Left colon (tissue), 2 donors: Measurements from ENCODE around the gene TBC1D22B. TPM values are rescaled to one million over a fixed set of nuclear protein-coding genes. Genes with fewer than 3 reads are reported as not detected.

Experiments
- ATAC-seq: fragments of 200-7000 bp; cut with Tn5 transposase; one replicate; pipeline ENCODE4 v1.9.1; 2020; ENCODE audit warnings: mild to moderate bottlenecking, moderate library complexity
- DNase-seq, 2 donors: peaks; one replicate each; pipeline ENCODE4 v3.0.0-alpha.2; 2020
- intact Hi-C, 2 donors: fragments of 100-400 bp; cut with DNase I in 1 of 2; cut with micrococcal nuclease in 1 of 2; formaldehyde crosslinking; loops; one replicate each; pipeline versions ENCODE4 v1.11.2 to v1.14.0; 2022; cut with DNase I, micrococcal nuclease
- long read RNA-seq: library from polyadenylated mRNA; unstranded; transcript quantifications from one replicate; pipeline ENCODE4 v2.0.0, GENCODE V29; 2021
- total RNA-seq, 2 donors: library from RNA; stranded (reverse); fragmentation: NEBNext Ultra II Directional; extraction: Animal tissue kit (Norgen Biotek cat#: 25700); gene quantifications; one replicate each; pipeline ENCODE4 v1.2.1, GENCODE V29; 2021
- donor health status: DM: no; HTN: no; CAD: no.
- donor health status: DM: yes; HTN: yes; CAD: no.

The TBC1D22B gene, protein sequence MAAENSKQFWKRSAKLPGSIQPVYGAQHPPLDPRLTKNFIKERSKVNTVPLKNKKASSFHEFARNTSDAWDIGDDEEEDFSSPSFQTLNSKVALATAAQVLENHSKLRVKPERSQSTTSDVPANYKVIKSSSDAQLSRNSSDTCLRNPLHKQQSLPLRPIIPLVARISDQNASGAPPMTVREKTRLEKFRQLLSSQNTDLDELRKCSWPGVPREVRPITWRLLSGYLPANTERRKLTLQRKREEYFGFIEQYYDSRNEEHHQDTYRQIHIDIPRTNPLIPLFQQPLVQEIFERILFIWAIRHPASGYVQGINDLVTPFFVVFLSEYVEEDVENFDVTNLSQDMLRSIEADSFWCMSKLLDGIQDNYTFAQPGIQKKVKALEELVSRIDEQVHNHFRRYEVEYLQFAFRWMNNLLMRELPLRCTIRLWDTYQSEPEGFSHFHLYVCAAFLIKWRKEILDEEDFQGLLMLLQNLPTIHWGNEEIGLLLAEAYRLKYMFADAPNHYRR
- 10 to 100 TPM; 13.4 TPM for total RNA-seq
- long read RNA-seq, partial matches to known transcripts = 0 of 8 reads
- long read RNA-seq, other reads (novel, unspliced or antisense) = 5 of 8 reads

- peak; percentile 97 to 98 for DNase-seq
- intact Hi-C loops = no loop called here
- peak; percentile 95 for ATAC-seq
Measured at GRCh38 chr6:37257634-37258404, at the start of gene TBC1D22B, which contains the start of gene TMEM217. TBC1D22B (plus strand) TSS chr6:37257772; CDS start chr6:37257918, 146 bp downstream. TMEM217 (minus strand) TSS chr6:37258144; CDS start chr6:37219030, 39,114 bp downstream.

- DNase-seq (peak; percentile 87 to 89), ATAC-seq (peak; percentile 70)
- intact Hi-C loops = loop anchor here in 1 of 2 donors (10.0 kb wide), 2 partner anchors 183 to 443 kb away; no protein-coding TSS in a partner anchor
Measured at GRCh38 chr6:37207903-37208456, 49.6 kb upstream of the TBC1D22B start.

- ATAC-seq (no peak), DNase-seq (no peak)
- intact Hi-C loops = loop anchor here in 1 of 2 donors (10.0 kb wide), 2 partner anchors 184 to 444 kb away; no protein-coding TSS in a partner anchor
Measured at GRCh38 chr6:37208793-37209192, 48.8 kb upstream of the TBC1D22B start.

- ATAC-seq (no peak), DNase-seq (no peak)
- intact Hi-C loops = loop anchor here (10.0 kb wide), 2 partner anchors 185 to 445 kb away; no protein-coding TSS in a partner anchor
Measured at GRCh38 chr6:37209461-37210205, 47.9 kb upstream of the TBC1D22B start.

GRCh38 chr6:37210313-37210968 lies 47.1 kb upstream of the TBC1D22B start:
- ATAC-seq = peak; percentile 78
- intact Hi-C loops = loop anchor here in 1 of 2 donors (10.0 kb wide), 1 partner anchor 186 kb away; no protein-coding TSS in a partner anchor

DNA sequence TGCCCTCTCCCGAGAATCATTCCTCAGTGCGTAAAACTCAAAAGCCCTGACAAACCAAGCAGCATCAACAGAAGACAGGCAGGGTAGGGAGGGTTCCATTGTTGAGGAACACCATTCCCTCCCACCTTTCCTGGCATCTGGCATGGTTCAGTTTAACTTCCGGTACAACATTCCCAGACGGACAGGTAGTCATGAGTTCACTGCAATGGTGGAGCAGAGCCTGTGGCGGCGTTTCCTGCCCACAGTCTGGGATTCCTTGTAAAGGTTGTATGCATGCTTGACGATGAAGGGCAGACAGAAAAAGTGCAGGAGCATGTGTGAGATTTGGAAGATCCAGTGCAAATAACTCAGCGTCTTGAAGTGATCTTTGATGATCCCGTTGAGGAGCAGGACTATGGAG lies 45.3 kb upstream of the TBC1D22B start:
- intact Hi-C loops = loop anchor here in 1 of 2 donors (10.0 kb wide), 1 partner anchor 187 kb away; no protein-coding TSS in a partner anchor
- no peak for ATAC-seq
- DNase-seq = no peak

More at GRCh38 chr6:37210313-37210968, 47.1 kb upstream of the TBC1D22B start:
- peak; percentile 68 to 80 for DNase-seq

- no peak for DNase-seq
Measured at GRCh38 chr6:37218061-37218460, 39.5 kb upstream of the TBC1D22B start.

GRCh38 chr6:37218511-37218910 lies 39.1 kb upstream of the TBC1D22B start:
- no peak for ATAC-seq
- DNase-seq = no peak
- intact Hi-C loops = loop anchor here in 1 of 2 donors (10.0 kb wide), 1 partner anchor 194 kb away; no protein-coding TSS in a partner anchor

More at GRCh38 chr6:37218061-37218460, 39.5 kb upstream of the TBC1D22B start:
- ATAC-seq = no peak
- intact Hi-C loops = loop anchor here in 1 of 2 donors (10.0 kb wide), 1 partner anchor 193 kb away; no protein-coding TSS in a partner anchor

- ATAC-seq (no peak), DNase-seq (no peak)
- intact Hi-C loops = no loop called here
Measured at GRCh38 chr6:37221585-37222124, 35.9 kb upstream of the TBC1D22B start.

DNA sequence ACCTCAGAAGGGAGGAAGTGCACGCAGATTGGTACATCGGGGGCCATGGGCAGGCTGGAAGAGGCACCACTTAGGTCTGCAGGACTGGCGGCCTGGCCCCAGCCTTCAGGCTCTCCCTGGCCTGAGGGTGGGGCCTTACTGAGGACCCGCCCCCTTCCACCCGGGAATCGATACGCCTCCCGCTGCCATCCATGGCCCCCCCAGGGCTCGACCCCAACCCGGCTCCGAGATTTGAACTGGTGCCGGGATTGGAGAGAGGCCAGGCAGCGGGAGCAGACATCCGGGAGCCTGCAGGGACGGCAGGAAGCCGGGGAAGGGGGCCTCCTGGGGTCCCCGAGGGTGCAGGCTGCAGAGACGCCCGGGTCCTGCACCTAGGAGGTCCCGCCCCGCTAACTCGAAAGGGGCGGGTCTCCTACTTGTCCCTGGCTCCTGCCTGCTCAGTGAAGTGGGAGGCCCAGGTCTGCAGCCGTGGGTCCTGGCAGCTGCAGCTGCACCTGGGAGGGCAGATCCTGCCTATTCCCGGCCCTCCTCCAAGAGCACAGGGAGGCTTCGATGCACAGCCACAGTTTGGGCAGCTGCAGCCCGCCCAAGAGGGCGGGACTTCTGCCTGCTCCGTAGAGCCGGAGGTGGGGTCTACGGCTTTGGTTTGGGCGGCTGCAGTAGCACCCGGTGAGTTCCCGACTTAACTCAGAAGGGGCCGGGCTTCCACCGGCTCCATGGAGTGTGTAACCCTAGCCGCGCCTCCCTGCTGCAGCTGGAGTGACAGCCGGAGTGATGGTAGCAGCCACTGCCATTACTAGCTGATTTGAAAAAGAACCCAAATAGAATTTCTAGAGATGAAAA lies 35.2 kb upstream of the TBC1D22B start:
- intact Hi-C loops = no loop called here
- peak; percentile 83 to 86 for DNase-seq
- peak; percentile 93 for ATAC-seq

DNA sequence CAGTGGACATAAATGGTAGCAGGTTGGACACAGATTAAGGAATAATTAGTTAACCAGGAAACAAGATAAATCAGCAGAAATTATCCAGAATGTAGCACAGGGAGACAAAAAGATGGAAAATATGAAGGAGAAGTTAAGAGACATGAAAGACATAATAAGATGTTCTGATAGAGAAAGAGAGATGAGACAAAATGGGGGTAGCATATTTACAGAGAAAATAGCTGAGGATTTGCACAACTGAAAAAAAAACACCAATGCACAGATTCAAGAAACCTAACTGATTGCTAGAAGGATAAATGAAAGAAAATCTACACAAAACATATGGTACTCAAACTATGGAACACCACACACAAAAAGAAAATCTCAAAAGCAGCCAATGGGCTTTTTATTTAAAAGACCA lies 34.6 kb upstream of the TBC1D22B start:
- intact Hi-C loops = no loop called here
- ATAC-seq (no peak), DNase-seq (no peak)

DNA sequence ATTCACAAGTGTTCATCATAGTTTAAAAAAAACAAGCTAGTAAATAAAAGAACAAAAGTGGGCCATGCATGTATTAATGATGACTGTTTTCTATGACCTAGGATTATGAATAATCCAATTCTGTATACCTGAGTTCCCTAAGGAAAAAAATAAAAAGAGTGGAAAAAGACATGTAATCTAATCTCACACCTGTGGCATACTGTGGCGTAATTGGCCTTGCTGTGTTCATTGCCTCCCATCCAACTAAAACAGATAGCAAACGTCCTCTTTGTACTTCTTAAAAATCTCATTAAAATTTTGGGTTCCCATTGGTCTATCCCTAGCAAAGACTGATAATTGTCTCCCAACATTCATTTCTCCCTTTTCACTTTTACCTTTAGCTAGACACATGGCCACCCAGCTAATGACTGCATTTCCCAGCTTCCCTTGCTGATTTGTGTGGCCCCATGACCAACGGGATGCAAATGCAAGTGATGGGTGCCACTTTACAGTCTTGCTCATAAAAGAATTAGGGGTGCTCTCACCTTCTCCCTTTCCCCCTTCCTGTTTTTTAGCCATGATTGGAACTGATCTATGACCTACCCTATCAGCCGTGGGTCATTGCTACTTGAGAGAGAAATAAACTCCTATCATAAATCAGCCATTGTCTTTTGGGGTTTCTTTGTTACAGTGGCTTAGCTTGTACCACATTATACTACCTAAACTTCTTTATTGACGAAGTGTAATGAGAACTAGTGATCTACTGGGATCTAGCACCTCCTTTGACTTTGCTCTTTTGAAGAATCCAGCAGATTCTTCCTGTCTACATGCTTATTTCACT lies 32.0 kb upstream of the TBC1D22B start:
- intact Hi-C loops = no loop called here
- ATAC-seq (no peak), DNase-seq (no peak)

DNA sequence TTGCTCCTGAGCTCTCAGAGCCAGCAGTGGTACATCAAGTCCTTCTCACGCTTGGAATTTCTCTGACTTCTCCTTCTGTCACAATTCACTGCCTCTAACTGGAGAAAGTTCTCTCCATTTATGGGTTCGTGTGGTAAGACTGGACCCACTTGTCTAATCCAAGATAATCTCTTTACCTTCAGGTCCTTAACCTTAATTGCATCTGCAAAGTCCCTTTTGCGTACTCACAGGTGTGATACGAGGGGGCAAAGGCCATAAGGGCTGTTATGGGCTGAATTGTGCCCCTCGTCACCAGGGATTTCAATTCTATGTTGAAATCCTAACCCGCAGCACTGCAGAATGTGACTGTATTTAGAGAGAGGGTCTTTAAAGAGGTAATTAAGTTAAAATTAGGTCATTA lies 27.5 kb upstream of the TBC1D22B start:
- ATAC-seq (no peak), DNase-seq (no peak)
- intact Hi-C loops = no loop called here

DNA sequence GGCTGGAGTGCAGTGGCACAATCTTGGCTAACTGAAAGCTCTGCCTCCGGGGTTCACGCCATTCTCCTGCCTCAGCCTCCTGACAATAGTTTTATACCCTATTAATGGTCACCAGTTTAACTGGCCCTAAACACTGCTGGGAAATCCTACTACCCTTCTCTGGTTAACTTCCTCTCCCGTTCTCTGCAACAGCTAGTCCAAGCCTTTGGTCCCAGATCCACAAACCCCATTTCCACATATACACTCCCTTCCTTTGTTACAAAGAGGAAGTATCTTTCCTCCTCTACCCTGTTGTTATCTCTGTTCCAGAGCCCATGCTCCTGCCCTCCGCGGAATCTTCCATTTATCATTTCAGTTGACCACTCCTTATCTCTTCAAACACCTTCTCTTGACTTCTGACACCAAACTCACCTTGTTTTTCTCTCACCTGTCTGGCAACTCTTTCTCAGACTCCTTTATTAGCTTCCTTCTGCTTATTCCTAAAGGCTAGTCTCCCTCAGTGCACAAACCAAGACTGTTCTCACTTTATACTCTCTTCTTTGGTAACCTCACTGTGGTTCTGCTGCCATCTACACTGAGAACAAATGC lies 25.0 kb upstream of the TBC1D22B start:
- intact Hi-C loops = no loop called here
- ATAC-seq (no peak), DNase-seq (no peak)

DNA sequence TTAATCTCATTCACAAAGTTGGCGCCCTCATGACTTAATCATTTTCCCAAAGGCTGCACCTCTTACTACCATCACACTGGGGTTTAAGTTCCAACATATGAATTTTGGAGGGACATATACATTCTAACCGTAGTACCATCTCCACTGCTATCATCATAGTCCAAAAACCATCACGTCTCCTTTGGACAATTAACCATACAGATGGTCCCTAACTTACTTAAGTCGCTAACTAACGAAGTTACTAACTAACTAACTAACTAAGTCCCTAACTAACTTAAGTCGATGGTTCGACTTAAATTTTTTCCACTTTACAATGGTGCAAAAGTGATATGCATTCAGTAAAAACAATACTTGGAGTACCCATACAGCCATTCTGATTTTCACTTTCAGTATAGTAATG lies 24.0 kb upstream of the TBC1D22B start:
- intact Hi-C loops = no loop called here
- DNase-seq (no peak), ATAC-seq (no peak)
